D721Med (cell line): ENCODE data around the gene MS4A12.
A peak's percentile ranks its signal among the peaks of the same experiment; 100 is the strongest.
"Not testable (repeated sequence)": the region's sequence is repeated elsewhere in the genome, so short reads cannot be mapped to it uniquely, and the experiment has no call there.

ENCODE experiments used
- DNase-seq: peaks from one replicate; pipeline ENCODE4 v3.0.0; 2011; ENCODE audit warnings: low spot score; ENCODE audit not compliant: insufficient read length
- FAIRE-seq: peaks from 2 replicates; lab custom pipeline; 2011; peaks lifted over from hg19 to GRCh38; lab: Jason Lieb, UNC
- CTCF ChIP-seq: IDR thresholded peaks from 2 replicates; pipeline ENCODE4 v1.5.1; 2012; ENCODE audit warnings: mild to moderate bottlenecking, control low read depth; ENCODE audit not compliant: insufficient read depth; ENCODE audit errors: missing control alignments

MS4A12 gene

GRCh38 chr11:60512651-60513225, 20.2 kb downstream of the MS4A12 start:
- FAIRE-seq, result no peak
- no peak for TF ChIP-seq CTCF

GRCh38 chr11:60513496-60514460, 21.2 kb downstream of the MS4A12 start:
- TF ChIP-seq CTCF, result no peak
- no peak for FAIRE-seq
- no peak for DNase-seq

More at GRCh38 chr11:60512651-60513225, 20.2 kb downstream of the MS4A12 start:
- no peak for DNase-seq

GRCh38 chr11:60515144-60515855, 22.7 kb downstream of the MS4A12 start, which contains the start of gene MS4A13:
Gene MS4A13, plus strand, starts transcription at chr11:60515392. Its CDS starts 2,692 bp downstream, at chr11:60518084.
- DNase-seq (no peak), FAIRE-seq (no peak)
- TF ChIP-seq CTCF, result no peak

- no peak for TF ChIP-seq CTCF
- no peak for FAIRE-seq
- DNase-seq, result no peak
Measured at GRCh38 chr11:60528465-60528864, 35.9 kb downstream of the MS4A12 start.

GRCh38 chr11:60528934-60529333, 36.4 kb downstream of the MS4A12 start:
- DNase-seq (no peak), FAIRE-seq (no peak)
- no peak for TF ChIP-seq CTCF

- no peak for FAIRE-seq
- TF ChIP-seq CTCF, result no peak
Measured at GRCh38 chr11:60530454-60531100, 38.0 kb downstream of the MS4A12 start.

GRCh38 chr11:60532383-60532782, 39.8 kb downstream of the MS4A12 start:
- FAIRE-seq, DNase-seq: not testable (repeated sequence)

More at GRCh38 chr11:60530454-60531100, 38.0 kb downstream of the MS4A12 start:
- DNase-seq, result no peak

GRCh38 chr11:60538627-60539026, 46.0 kb downstream of the MS4A12 start:
- not testable (repeated sequence) for DNase-seq
- peak; percentile 25 for FAIRE-seq
